ENCODE results near the gene COL23A1.
"Not testable (repeated sequence)": the region's sequence is repeated elsewhere in the genome, so short reads cannot be mapped to it uniquely, and the experiment has no call there.

The COL23A1 gene

GRCh38 chr5:178247481-178248456 is 342.4 kb downstream of the COL23A1 start:
- no peaks in the 10 kb centered on the region for H3K36me3 ChIP-seq (ENCODE audit: insufficient read depth, low read length)
- no peak overlapping the region for H3K27ac ChIP-seq (ENCODE audit: low read depth, low read length)
- H3K4me3 ChIP-seq (ENCODE audit: low read depth in 1 of 2, low read length in 2 of 2): no peak overlapping the region
- no peaks in the 10 kb centered on the region for H3K4me1 ChIP-seq (ENCODE audit: insufficient read depth, low read length)
- H3K9me3 ChIP-seq (ENCODE audit: low read length): no peaks in the 10 kb centered on the region
- no peaks in the 10 kb centered on the region for H3K27me3 ChIP-seq (ENCODE audit: control insufficient read depth in 1 of 2, insufficient read depth in 2 of 2, low read length in 2 of 2)
- no peak overlapping the region for H3K9ac ChIP-seq (ENCODE audit: low read length)

- Histone ChIP-seq H3K27me3 (ENCODE audit: control insufficient read depth in 1 of 2, insufficient read depth in 2 of 2, low read length in 2 of 2) (no peaks in the 10 kb centered on the region), H3K4me1 (ENCODE audit: insufficient read depth, low read length) (no peaks in the 10 kb centered on the region), H3K27ac (ENCODE audit: low read depth, low read length) (no peak overlapping the region), H3K4me3 (ENCODE audit: low read depth in 1 of 2, low read length in 2 of 2) (no peak overlapping the region), H3K9me3 (ENCODE audit: low read length) (no peaks in the 10 kb centered on the region), H3K9ac (ENCODE audit: low read length) (no peak overlapping the region), H3K36me3 (ENCODE audit: insufficient read depth, low read length) (no peaks in the 10 kb centered on the region)
Observed at GRCh38 chr5:178246624-178247279, 343.4 kb downstream of the COL23A1 start.

GRCh38 chr5:178245389-178245788 is 344.8 kb downstream of the COL23A1 start:
- Histone ChIP-seq H3K27ac (ENCODE audit: low read depth, low read length) (no peak overlapping the region), H3K27me3 (ENCODE audit: control insufficient read depth in 1 of 2, insufficient read depth in 2 of 2, low read length in 2 of 2) (no peaks in the 10 kb centered on the region), H3K9me3 (ENCODE audit: low read length) (no peaks in the 10 kb centered on the region), H3K4me3 (ENCODE audit: low read depth in 1 of 2, low read length in 2 of 2) (no peak overlapping the region), H3K9ac (ENCODE audit: low read length) (no peak overlapping the region), H3K36me3 (ENCODE audit: insufficient read depth, low read length) (no peaks in the 10 kb centered on the region), H3K4me1 (ENCODE audit: insufficient read depth, low read length) (no peaks in the 10 kb centered on the region)

GRCh38 chr5:178244576-178244975 is 345.6 kb downstream of the COL23A1 start:
- Histone ChIP-seq H3K27ac (ENCODE audit: low read depth, low read length) (no peak overlapping the region), H3K27me3 (ENCODE audit: control insufficient read depth in 1 of 2, insufficient read depth in 2 of 2, low read length in 2 of 2) (no peaks in the 10 kb centered on the region), H3K9me3 (ENCODE audit: low read length) (no peaks in the 10 kb centered on the region), H3K4me1 (ENCODE audit: insufficient read depth, low read length) (no peaks in the 10 kb centered on the region), H3K36me3 (ENCODE audit: insufficient read depth, low read length) (no peaks in the 10 kb centered on the region), H3K4me3 (ENCODE audit: low read depth in 1 of 2, low read length in 2 of 2) (no peak overlapping the region), H3K9ac (ENCODE audit: low read length) (no peak overlapping the region)

GRCh38 chr5:178242416-178242815 is 347.8 kb downstream of the COL23A1 start:
- Histone ChIP-seq H3K9ac (ENCODE audit: low read length) (no peak overlapping the region), H3K36me3 (ENCODE audit: insufficient read depth, low read length) (no peaks in the 10 kb centered on the region), H3K9me3 (ENCODE audit: low read length) (no peaks in the 10 kb centered on the region), H3K27ac (ENCODE audit: low read depth, low read length) (no peak overlapping the region), H3K27me3 (ENCODE audit: control insufficient read depth in 1 of 2, insufficient read depth in 2 of 2, low read length in 2 of 2) (no peaks in the 10 kb centered on the region), H3K4me3 (ENCODE audit: low read depth in 1 of 2, low read length in 2 of 2) (no peak overlapping the region), H3K4me1 (ENCODE audit: insufficient read depth, low read length) (no peaks in the 10 kb centered on the region)

GRCh38 chr5:178241688-178242231 is 348.4 kb downstream of the COL23A1 start:
- H3K27me3 ChIP-seq (ENCODE audit: control insufficient read depth in 1 of 2, insufficient read depth in 2 of 2, low read length in 2 of 2): no peaks in the 10 kb centered on the region
- H3K9ac ChIP-seq (ENCODE audit: low read length): no peak overlapping the region
- no peaks in the 10 kb centered on the region for H3K36me3 ChIP-seq (ENCODE audit: insufficient read depth, low read length)
- H3K9me3 ChIP-seq (ENCODE audit: low read length): no peaks in the 10 kb centered on the region
- no peak overlapping the region for H3K4me3 ChIP-seq (ENCODE audit: low read depth in 1 of 2, low read length in 2 of 2)
- H3K27ac ChIP-seq (ENCODE audit: low read depth, low read length): no peak overlapping the region
- no peaks in the 10 kb centered on the region for H3K4me1 ChIP-seq (ENCODE audit: insufficient read depth, low read length)

GRCh38 chr5:178241231-178241663 is 348.9 kb downstream of the COL23A1 start:
- H3K9ac ChIP-seq (ENCODE audit: low read length): no peak overlapping the region

GRCh38 chr5:178240766-178241165 is 349.4 kb downstream of the COL23A1 start:
- Histone ChIP-seq H3K9ac (ENCODE audit: low read length) (no peak overlapping the region), H3K36me3 (ENCODE audit: insufficient read depth, low read length) (no peaks in the 10 kb centered on the region), H3K4me3 (ENCODE audit: low read depth in 1 of 2, low read length in 2 of 2) (no peak overlapping the region), H3K27ac (ENCODE audit: low read depth, low read length) (no peak overlapping the region), H3K9me3 (ENCODE audit: low read length) (no peaks in the 10 kb centered on the region), H3K27me3 (ENCODE audit: control insufficient read depth in 1 of 2, insufficient read depth in 2 of 2, low read length in 2 of 2) (no peaks in the 10 kb centered on the region), H3K4me1 (ENCODE audit: insufficient read depth, low read length) (no peaks in the 10 kb centered on the region)

More at GRCh38 chr5:178241231-178241663, 348.9 kb downstream of the COL23A1 start:
- Histone ChIP-seq H3K27me3 (ENCODE audit: control insufficient read depth in 1 of 2, insufficient read depth in 2 of 2, low read length in 2 of 2) (no peaks in the 10 kb centered on the region), H3K36me3 (ENCODE audit: insufficient read depth, low read length) (no peaks in the 10 kb centered on the region), H3K4me1 (ENCODE audit: insufficient read depth, low read length) (no peaks in the 10 kb centered on the region), H3K27ac (ENCODE audit: low read depth, low read length) (no peak overlapping the region), H3K4me3 (ENCODE audit: low read depth in 1 of 2, low read length in 2 of 2) (no peak overlapping the region), H3K9me3 (ENCODE audit: low read length) (no peaks in the 10 kb centered on the region)

- H3K27me3 ChIP-seq (ENCODE audit: control insufficient read depth in 1 of 2, insufficient read depth in 2 of 2, low read length in 2 of 2): no peaks in the 10 kb centered on the region
- no peaks in the 10 kb centered on the region for H3K36me3 ChIP-seq (ENCODE audit: insufficient read depth, low read length)
- no peak overlapping the region for H3K27ac ChIP-seq (ENCODE audit: low read depth, low read length)
- H3K9ac ChIP-seq (ENCODE audit: low read length): no peak overlapping the region
- H3K4me1 ChIP-seq (ENCODE audit: insufficient read depth, low read length): no peaks in the 10 kb centered on the region
- no peaks in the 10 kb centered on the region for H3K9me3 ChIP-seq (ENCODE audit: low read length)
- H3K4me3 ChIP-seq (ENCODE audit: low read depth in 1 of 2, low read length in 2 of 2): no peak overlapping the region
Observed at GRCh38 chr5:178240341-178240741, 349.9 kb downstream of the COL23A1 start.

- not testable (repeated sequence) for H3K27ac ChIP-seq (ENCODE audit: low read depth, low read length); H3K36me3 ChIP-seq (ENCODE audit: insufficient read depth, low read length); H3K9me3 ChIP-seq (ENCODE audit: low read length); H3K9ac ChIP-seq (ENCODE audit: low read length); H3K27me3 ChIP-seq (ENCODE audit: control insufficient read depth in 1 of 2, insufficient read depth in 2 of 2, low read length in 2 of 2); H3K4me3 ChIP-seq (ENCODE audit: low read depth in 1 of 2, low read length in 2 of 2); H3K4me1 ChIP-seq (ENCODE audit: insufficient read depth, low read length)
Observed at GRCh38 chr5:178239626-178240301, 350.4 kb downstream of the COL23A1 start.

Measured in muscle layer of colon (tissue), 2 donors.